IPS-15b (cell line): ENCODE measurements around the gene CFAP100.

ENCODE experiments used
- H3K27me3 ChIP-seq: one replicate; pipeline ENCODE4 v1.6.1; 2013; ENCODE audit warnings: low read length; ENCODE audit not compliant: control insufficient read depth, insufficient read depth
- H3K36me3 ChIP-seq: one replicate; pipeline ENCODE4 v1.6.1; 2013; ENCODE audit warnings: low read length; ENCODE audit not compliant: control insufficient read depth, insufficient read depth
- H3K4me1 ChIP-seq: one replicate; pipeline ENCODE4 v1.6.1; 2013; ENCODE audit warnings: mild to moderate bottlenecking, low read length; ENCODE audit not compliant: control insufficient read depth, insufficient read depth
- H3K4me3 ChIP-seq: one replicate; pipeline ENCODE4 v1.5.1; 2013; ENCODE audit warnings: low read depth, low read length
- H3K9ac ChIP-seq: one replicate; pipeline ENCODE4 v1.6.1; 2013; ENCODE audit warnings: low read depth, mild to moderate bottlenecking, low read length
- H3K9me3 ChIP-seq: one replicate; pipeline ENCODE4 v1.6.1; 2013; ENCODE audit warnings: mild to moderate bottlenecking, low read length; ENCODE audit not compliant: control insufficient read depth, insufficient read depth

Gene CFAP100

GRCh38 chr3:126465928-126466544, 71.3 kb downstream of the CFAP100 start:
- Histone ChIP-seq H3K27me3 (no peaks in the 10 kb centered on the region), H3K9me3 (no peaks in the 10 kb centered on the region), H3K36me3 (peaks cover 55% of the 10 kb centered on the region), H3K4me1 (no peaks in the 10 kb centered on the region), H3K4me3 (no peak overlapping the region), H3K9ac (no peak overlapping the region)

- Histone ChIP-seq H3K27me3 (no peaks in the 10 kb centered on the region), H3K9ac (no peak overlapping the region), H3K36me3 (peaks cover 45% of the 10 kb centered on the region), H3K9me3 (no peaks in the 10 kb centered on the region), H3K4me3 (no peak overlapping the region), H3K4me1 (no peaks in the 10 kb centered on the region)
These were observed 72.3 kb downstream of the CFAP100 start for GRCh38 chr3:126466886-126467610.

- Histone ChIP-seq H3K9me3 (no peaks in the 10 kb centered on the region), H3K4me3 (no peak overlapping the region), H3K9ac (no peak overlapping the region), H3K27me3 (no peaks in the 10 kb centered on the region), H3K36me3 (peaks cover 45% of the 10 kb centered on the region), H3K4me1 (no peaks in the 10 kb centered on the region)
These were observed 72.9 kb downstream of the CFAP100 start for GRCh38 chr3:126467611-126467955.

- Histone ChIP-seq H3K27me3 (no peaks in the 10 kb centered on the region), H3K4me1 (peaks cover 6% of the 10 kb centered on the region), H3K4me3 (no peak overlapping the region), H3K9ac (no peak overlapping the region), H3K9me3 (no peaks in the 10 kb centered on the region), H3K36me3 (peaks cover 45% of the 10 kb centered on the region)
These were observed 73.6 kb downstream of the CFAP100 start for GRCh38 chr3:126468028-126468891.

- Histone ChIP-seq H3K9ac (no peak overlapping the region), H3K27me3 (no peaks in the 10 kb centered on the region), H3K9me3 (no peaks in the 10 kb centered on the region), H3K36me3 (peaks cover 45% of the 10 kb centered on the region), H3K4me1 (peaks cover 7% of the 10 kb centered on the region), H3K4me3 (no peak overlapping the region)
These were observed 74.8 kb downstream of the CFAP100 start for GRCh38 chr3:126469479-126469878.

- Histone ChIP-seq H3K4me3 (no peak overlapping the region), H3K4me1 (peaks cover 12% of the 10 kb centered on the region), H3K27me3 (no peaks in the 10 kb centered on the region), H3K9ac (peak overlapping the region; percentile 16), H3K36me3 (peaks cover 27% of the 10 kb centered on the region), H3K9me3 (no peaks in the 10 kb centered on the region)
These were observed 77.7 kb downstream of the CFAP100 start for GRCh38 chr3:126472277-126473006.

GRCh38 chr3:126473292-126474168, 78.8 kb downstream of the CFAP100 start:
- Histone ChIP-seq H3K4me3 (no peak overlapping the region), H3K36me3 (peaks cover 20% of the 10 kb centered on the region), H3K4me1 (peaks cover 12% of the 10 kb centered on the region), H3K27me3 (no peaks in the 10 kb centered on the region), H3K9ac (peak overlapping the region; percentile 16), H3K9me3 (no peaks in the 10 kb centered on the region)

- no peaks in the 10 kb centered on the region for H3K27me3 ChIP-seq
- no peaks in the 10 kb centered on the region for H3K9me3 ChIP-seq
- H3K4me1 ChIP-seq = peaks cover 12% of the 10 kb centered on the region
- H3K4me3 ChIP-seq = peak overlapping the region; percentile 81
- H3K9ac ChIP-seq = peak overlapping the region; percentile 26
- peaks cover 10% of the 10 kb centered on the region for H3K36me3 ChIP-seq
These were observed 80.0 kb downstream of the CFAP100 start for GRCh38 chr3:126474498-126475412.

GRCh38 chr3:126475413-126476114, 80.9 kb downstream of the CFAP100 start, which contains the start of gene ZXDC:
ZXDC (minus strand) TSS chr3:126475891; CDS start chr3:126475865, 26 bp downstream.
- H3K9me3 ChIP-seq = no peaks in the 10 kb centered on the region
- H3K36me3 ChIP-seq = peaks cover 2% of the 10 kb centered on the region
- peaks cover 12% of the 10 kb centered on the region for H3K4me1 ChIP-seq
- H3K27me3 ChIP-seq = no peaks in the 10 kb centered on the region
- H3K9ac ChIP-seq = peak within 1 kb of the TSS; percentile 77
- peak within 1 kb of the TSS; percentile 94 for H3K4me3 ChIP-seq
